Measurements from ENCODE around the gene SLC25A48. TPM values are rescaled to one million over a fixed set of nuclear protein-coding genes. Genes with fewer than 3 reads are reported as not detected.

SLC25A48 gene
- total RNA-seq, 2 donors from 2014 or later = 0.78 to 2.8 TPM

DNA sequence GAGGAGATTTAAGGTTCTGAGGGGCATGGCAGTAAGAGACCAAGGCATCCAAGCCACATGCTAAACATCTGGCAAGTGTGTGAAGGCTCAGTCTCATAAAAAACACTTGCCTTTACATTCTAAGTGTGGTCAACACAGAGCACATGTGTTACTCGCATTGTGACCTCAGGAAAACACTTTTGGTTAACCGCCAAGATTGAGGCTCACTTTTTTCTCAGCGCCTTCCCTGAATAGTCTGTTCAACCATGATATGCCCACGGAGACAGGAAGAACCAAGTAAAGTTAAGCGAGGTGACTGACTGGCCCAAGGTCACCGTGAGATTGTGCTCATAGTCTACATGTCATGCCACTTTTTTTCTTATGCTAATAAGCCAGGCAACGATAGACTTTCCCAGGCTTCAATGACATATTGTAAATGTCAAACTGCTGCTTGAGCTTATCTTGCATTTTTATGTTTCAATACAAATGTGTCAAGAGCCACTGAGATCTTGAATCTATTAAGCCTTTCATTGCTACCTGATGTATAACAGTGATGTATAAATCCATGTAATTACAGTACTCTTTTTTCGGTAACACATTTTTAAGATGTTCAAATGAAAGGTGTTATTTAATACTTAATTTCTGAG, 82.3 kb downstream of the SLC25A48 start:
- TF ChIP-seq, protein P1, sequence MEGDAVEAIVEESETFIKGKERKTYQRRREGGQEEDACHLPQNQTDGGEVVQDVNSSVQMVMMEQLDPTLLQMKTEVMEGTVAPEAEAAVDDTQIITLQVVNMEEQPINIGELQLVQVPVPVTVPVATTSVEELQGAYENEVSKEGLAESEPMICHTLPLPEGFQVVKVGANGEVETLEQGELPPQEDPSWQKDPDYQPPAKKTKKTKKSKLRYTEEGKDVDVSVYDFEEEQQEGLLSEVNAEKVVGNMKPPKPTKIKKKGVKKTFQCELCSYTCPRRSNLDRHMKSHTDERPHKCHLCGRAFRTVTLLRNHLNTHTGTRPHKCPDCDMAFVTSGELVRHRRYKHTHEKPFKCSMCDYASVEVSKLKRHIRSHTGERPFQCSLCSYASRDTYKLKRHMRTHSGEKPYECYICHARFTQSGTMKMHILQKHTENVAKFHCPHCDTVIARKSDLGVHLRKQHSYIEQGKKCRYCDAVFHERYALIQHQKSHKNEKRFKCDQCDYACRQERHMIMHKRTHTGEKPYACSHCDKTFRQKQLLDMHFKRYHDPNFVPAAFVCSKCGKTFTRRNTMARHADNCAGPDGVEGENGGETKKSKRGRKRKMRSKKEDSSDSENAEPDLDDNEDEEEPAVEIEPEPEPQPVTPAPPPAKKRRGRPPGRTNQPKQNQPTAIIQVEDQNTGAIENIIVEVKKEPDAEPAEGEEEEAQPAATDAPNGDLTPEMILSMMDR (IDR thresholded peaks at IDR 0.05) = no peak
- Histone ChIP-seq H3K27ac (no peak overlapping the region), H3K9me3 (no peaks in the 10 kb centered on the region), H3K4me3 (no peak overlapping the region), H3K36me3 (no peaks in the 10 kb centered on the region), H3K27me3 (replicated peaks; ENCODE audit: insufficient read depth) (no peaks in the 10 kb centered on the region), H3K4me1 (ENCODE audit: control insufficient read depth in 1 of 2, low read depth in 2 of 2) (no peaks in the 10 kb centered on the region)
- ATAC-seq (ENCODE audit: insufficient number of reproducible peaks, low FRiP score, low read depth) = no peak
- DNase-seq (ENCODE audit: low spot score) = no peak

DNA sequence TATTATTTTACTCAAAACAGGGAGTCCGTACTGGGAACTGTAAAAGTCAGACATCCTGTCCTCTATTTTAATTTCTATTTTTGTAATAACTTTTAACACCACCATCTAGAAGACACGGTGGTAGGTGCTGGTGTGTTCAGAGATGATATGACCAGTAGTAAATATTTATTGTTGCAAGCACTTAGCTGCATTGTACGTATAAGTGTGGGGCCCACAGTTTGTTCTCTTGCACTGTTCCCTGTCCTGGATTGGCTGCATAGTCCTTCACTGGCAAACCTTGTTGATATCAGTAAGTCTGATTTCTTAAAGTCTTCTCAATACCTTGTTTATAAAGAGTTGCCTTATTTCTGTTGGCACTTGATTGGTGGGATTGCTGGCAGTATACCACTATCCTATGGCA, 85.7 kb downstream of the SLC25A48 start:
- no peak overlapping the region for H3K4me3 ChIP-seq
- ATAC-seq (ENCODE audit: insufficient number of reproducible peaks, low FRiP score, low read depth) (no peak), DNase-seq (ENCODE audit: low spot score) (no peak)
- no peaks in the 10 kb centered on the region for H3K27me3 ChIP-seq (replicated peaks; ENCODE audit: insufficient read depth)
- no peak overlapping the region for H3K27ac ChIP-seq
- TF ChIP-seq, protein P1 (IDR thresholded peaks at IDR 0.05) = no peak
- H3K9me3 ChIP-seq = no peaks in the 10 kb centered on the region
- no peaks in the 10 kb centered on the region for H3K36me3 ChIP-seq
- H3K4me1 ChIP-seq (ENCODE audit: control insufficient read depth in 1 of 2, low read depth in 2 of 2) = no peaks in the 10 kb centered on the region

DNA sequence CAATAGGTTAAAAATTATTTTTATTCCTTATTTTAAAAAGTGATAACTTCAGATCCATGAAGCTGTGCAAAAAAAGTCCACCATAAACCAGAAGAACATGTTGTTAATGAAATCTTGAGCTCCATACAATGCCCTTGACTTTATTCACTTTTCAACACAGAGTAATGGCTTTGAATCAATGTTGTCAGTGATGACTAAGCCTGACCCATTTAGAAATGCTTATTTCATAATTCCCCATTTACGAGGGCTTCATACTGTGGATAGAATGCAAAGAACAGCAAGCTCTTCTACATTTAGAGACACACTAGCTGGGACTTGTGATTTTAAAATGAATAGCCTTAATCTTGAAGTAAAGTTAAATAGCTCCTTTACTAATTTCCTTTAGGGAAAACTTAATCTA, 86.9 kb downstream of the SLC25A48 start:
- Histone ChIP-seq H3K27me3 (replicated peaks; ENCODE audit: insufficient read depth) (no peaks in the 10 kb centered on the region), H3K9me3 (no peaks in the 10 kb centered on the region), H3K36me3 (no peaks in the 10 kb centered on the region), H3K4me1 (ENCODE audit: control insufficient read depth in 1 of 2, low read depth in 2 of 2) (no peaks in the 10 kb centered on the region), H3K4me3 (no peak overlapping the region), H3K27ac (no peak overlapping the region)
- ATAC-seq (ENCODE audit: insufficient number of reproducible peaks, low FRiP score, low read depth) (no peak), DNase-seq (ENCODE audit: low spot score) (no peak)
- TF ChIP-seq, protein P1 (IDR thresholded peaks at IDR 0.05) = no peak

DNA sequence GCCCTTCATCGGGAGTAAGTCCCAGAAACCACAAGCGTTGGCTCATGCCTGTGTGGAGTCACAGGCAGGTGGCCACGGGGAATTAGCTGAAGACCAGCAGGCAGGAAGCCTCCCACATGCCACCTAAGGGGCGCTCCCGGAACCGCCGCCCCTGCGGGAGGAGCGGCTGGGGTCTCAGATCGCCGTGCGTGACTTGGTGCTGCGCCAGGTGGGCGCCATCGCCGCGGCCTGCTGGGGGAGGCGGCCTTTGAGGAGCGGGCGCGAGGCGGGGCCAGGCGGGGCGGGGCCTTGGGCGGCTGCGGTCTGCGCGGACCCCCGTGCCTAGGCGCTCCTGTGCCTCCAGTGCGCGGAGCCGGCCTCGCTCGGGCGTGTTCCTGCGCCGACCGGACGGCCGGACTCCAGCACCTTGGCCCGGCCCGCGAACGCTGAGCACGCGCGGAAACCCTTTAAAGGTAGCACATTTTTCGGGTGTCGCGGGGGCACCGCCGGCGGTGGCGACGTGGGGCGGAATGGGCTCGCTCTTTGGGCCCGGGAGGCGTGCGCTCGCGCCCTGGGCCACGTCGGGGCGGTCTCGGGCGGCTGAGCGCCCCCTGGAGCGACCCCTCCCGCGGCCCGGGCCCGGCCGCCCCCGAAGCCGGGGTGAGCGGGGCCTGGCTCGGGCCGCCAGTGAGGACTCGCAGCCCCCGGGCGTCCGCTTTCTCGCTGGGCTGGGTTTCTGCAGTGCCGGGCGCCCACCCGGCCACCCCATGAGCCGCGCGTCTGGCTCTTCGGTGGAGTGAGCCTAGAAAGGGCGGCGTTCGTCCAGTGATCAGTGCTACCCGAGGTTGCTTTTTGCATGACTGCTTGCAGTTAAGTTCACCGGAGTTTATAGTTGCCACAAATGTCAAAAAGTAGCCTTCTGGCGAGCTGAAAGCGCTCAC, 95.8 kb downstream of the SLC25A48 start:
- H3K4me3 ChIP-seq = peak overlapping the region; percentile 59
- TF ChIP-seq, protein P1 (IDR thresholded peaks at IDR 0.05) = no peak
- H3K36me3 ChIP-seq = no peaks in the 10 kb centered on the region
- no peak for ATAC-seq (ENCODE audit: insufficient number of reproducible peaks, low FRiP score, low read depth)
- H3K27ac ChIP-seq = no peak overlapping the region
- peaks cover 5 to 10% of the 10 kb centered on the region in 2 donors for H3K4me1 ChIP-seq (ENCODE audit: control insufficient read depth in 1 of 2, low read depth in 2 of 2)
- H3K27me3 ChIP-seq (replicated peaks; ENCODE audit: insufficient read depth) = peaks cover 16% of the 10 kb centered on the region
- no peaks in the 10 kb centered on the region for H3K9me3 ChIP-seq
- DNase-seq (ENCODE audit: low spot score) = no peak

DNA sequence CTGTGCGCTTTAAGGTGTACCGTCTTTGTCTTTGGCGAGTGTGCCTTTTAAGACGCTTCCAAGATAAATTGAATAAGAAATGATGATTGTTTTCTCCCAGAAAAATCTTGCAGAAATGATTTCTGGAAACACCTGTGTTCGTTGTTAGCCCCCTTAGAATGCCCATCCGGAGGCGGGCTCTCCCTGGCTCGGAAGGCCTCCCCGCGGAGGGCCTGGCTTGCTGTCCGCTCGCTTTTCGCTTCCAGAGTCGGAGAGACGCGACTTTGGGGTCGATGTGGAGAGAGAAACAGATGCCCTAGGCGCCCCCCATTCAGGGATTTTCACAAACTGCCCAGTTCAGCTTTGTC, 96.5 kb downstream of the SLC25A48 start:
- Histone ChIP-seq H3K27ac (no peak overlapping the region), H3K4me1 (ENCODE audit: control insufficient read depth in 1 of 2, low read depth in 2 of 2) (peaks cover 5 to 10% of the 10 kb centered on the region in 2 donors), H3K27me3 (replicated peaks; ENCODE audit: insufficient read depth) (peaks cover 16% of the 10 kb centered on the region), H3K9me3 (no peaks in the 10 kb centered on the region), H3K4me3 (no peak overlapping the region), H3K36me3 (no peaks in the 10 kb centered on the region)
- ATAC-seq (ENCODE audit: insufficient number of reproducible peaks, low FRiP score, low read depth) (no peak), DNase-seq (ENCODE audit: low spot score) (no peak)
- TF ChIP-seq, protein P1 (IDR thresholded peaks at IDR 0.05) = no peak
